ENCODE results near the gene S100A7A.

- TF ChIP-seq YY1 (IDR thresholded peaks at IDR 0.05; ENCODE audit: insufficient read depth, insufficient read length) (no peak), ZNF274 (IDR thresholded peaks at IDR 0.05; ENCODE audit: low read depth, low read length) (no peak)
These were observed 27.2 kb downstream of the S100A7A start for GRCh38 chr1:153443486-153443885.

Measured in NT2/D1 (cell line).